Panc1 (cell line): ENCODE data around the gene MT1B. TPM values are rescaled to one million over a fixed set of nuclear protein-coding genes. Genes with fewer than 3 reads are reported as not detected.

Experiments
- ATAC-seq: fragments of 200-7000 bp; cut with Tn5 transposase; 2 replicates; pipeline ENCODE4 v1.9.1; 2020; ENCODE audit warnings: mild to moderate bottlenecking, moderate library complexity
- BruUV-seq: library from RNA; stranded (reverse); fragments of 400-500 nt; replicated peaks from 2 replicates; lab custom pipeline; 2021; lab: Mats Ljungman, UMichigan
- CTCF ChIA-PET: fragments of 300-600 bp; sonication (Branson Sonifier 250); formaldehyde crosslinking; loops from one replicate; lab custom pipeline; 2022; ENCODE audit warnings: antibody characterized with exemption; lab: Charles Lee
- POLR2A ChIA-PET: fragments of 300-600 bp; sonication (Branson Sonifier 250); formaldehyde crosslinking; loops from one replicate; lab custom pipeline; 2022; ENCODE audit warnings: antibody characterized with exemption; lab: Charles Lee
- DNase-seq: peaks from one replicate; pipeline ENCODE4 v3.0.0-alpha.2; 2010; ENCODE audit warnings: low read depth, low spot score
- H3K27ac ChIP-seq: 2 replicates; pipeline ENCODE4 v1.5.1; 2011; ENCODE audit warnings: mild to moderate bottlenecking, low read length, inconsistent platforms
- H3K27me3 ChIP-seq: fragments of 200-500 bp; sonication (Bioruptor generic); 2 replicates; pipeline ENCODE4 v1.6.0; 2014; ENCODE audit warnings: low read length, inconsistent platforms; ENCODE audit not compliant: control insufficient read depth, insufficient read depth
- H3K36me3 ChIP-seq: fragments of 200-500 bp; sonication (Bioruptor generic); 2 replicates; pipeline ENCODE4 v1.5.1; 2014; ENCODE audit warnings: inconsistent platforms, mild to moderate bottlenecking, low read length, moderate library complexity; ENCODE audit not compliant: control insufficient read depth, insufficient read depth
- H3K4me1 ChIP-seq: 2 replicates; pipeline ENCODE4 v1.5.1; 2011; ENCODE audit warnings: inconsistent platforms, mild to moderate bottlenecking, low read length, moderate library complexity; ENCODE audit not compliant: control insufficient read depth, insufficient read depth
- H3K4me3 ChIP-seq, 2 experiments: 2 replicates each; pipeline ENCODE4 v1.5.1; 2011 to 2012; ENCODE audit warnings: low read depth in 2 of 2, low read length in 2 of 2, mild to moderate bottlenecking in 2 of 2, inconsistent platforms in 1 of 2, moderate library complexity in 1 of 2
- H3K9me3 ChIP-seq: fragments of 200-500 bp; sonication (Bioruptor generic); 2 replicates; pipeline ENCODE4 v1.5.1; 2014; ENCODE audit warnings: low read depth, mild to moderate bottlenecking, inconsistent platforms, low read length, moderate library complexity; ENCODE audit not compliant: control insufficient read depth, insufficient read depth
- CTCF ChIP-seq: fragments of 450-650 bp; IDR thresholded peaks from 2 replicates; pipeline ENCODE4 v1.5.1; 2017; ENCODE audit warnings: mild to moderate bottlenecking
- POLR2AphosphoS5 ChIP-seq: IDR thresholded peaks from 2 replicates; pipeline ENCODE4 v1.6.1; 2012; ENCODE audit warnings: mild to moderate bottlenecking, low read depth, low read length, moderate library complexity
- REST ChIP-seq, 2 experiments: IDR thresholded peaks; 2 replicates each; pipeline ENCODE4 v1.6.1; 2011 to 2012; ENCODE audit warnings: low read depth in 2 of 2, control low read depth in 1 of 2, low read length in 1 of 2, mild to moderate bottlenecking in 1 of 2, moderate library complexity in 1 of 2; ENCODE audit not compliant: insufficient read depth in 1 of 2
- SIN3A ChIP-seq: IDR thresholded peaks from 2 replicates; pipeline ENCODE4 v1.6.1; 2012; ENCODE audit warnings: low read depth, mild to moderate bottlenecking, low read length, moderate library complexity, borderline replicate concordance; ENCODE audit not compliant: insufficient read depth
- TCF7L2 ChIP-seq: IDR thresholded peaks from 2 replicates; pipeline ENCODE4 v1.6.1; 2011; ENCODE audit warnings: mild to moderate bottlenecking, low read depth, low read length, inconsistent platforms
- in situ Hi-C: cut with HindIII; loops from 2 replicates; pipeline ENCODE4 v1.10.0; 2016; ENCODE audit warnings: low sequenced_read_pairs, low pct_unique_long_range_greater_than_20kb
- intact Hi-C: fragments of 100-400 bp; cut with micrococcal nuclease; formaldehyde crosslinking; loops from one replicate; pipeline ENCODE4 v1.10.0; 2022; ENCODE audit not compliant: unreplicated experiment
- total RNA-seq: library from RNA; stranded (reverse); gene quantifications from one replicate; pipeline ENCODE4 v1.2.1, GENCODE V29; 2021; ENCODE audit not compliant: unreplicated experiment

Gene MT1B
- total RNA-seq, 1 experiment from 2014 or later, result not detected

- CTCF ChIA-PET, result no interaction called here
- no peaks in the 10 kb centered on the region for H3K4me1 ChIP-seq
- H3K27me3 ChIP-seq, result no peaks in the 10 kb centered on the region
- BruUV-seq, result no TSS peak
- H3K4me3 ChIP-seq, result no peak overlapping the region
- POLR2A ChIA-PET, result no interaction called here
- DNase-seq (no peak), ATAC-seq (no peak)
- TF ChIP-seq POLR2AphosphoS5 (no peak), CTCF (no peak), SIN3A (no peak), TCF7L2 (no peak), REST (IDR thresholded peaks at IDR 0.05; ENCODE audit: insufficient read depth in 1 of 2, low read depth in 2 of 2, low read length in 1 of 2) (no peak)
- in situ Hi-C loops, result no loop called here
- H3K27ac ChIP-seq, result no peak overlapping the region
- H3K9me3 ChIP-seq, result no peaks in the 10 kb centered on the region
- intact Hi-C loops, result no loop called here
- H3K36me3 ChIP-seq, result no peaks in the 10 kb centered on the region
Observed at GRCh38 chr16:56652600-56652999, 914 bp downstream of the MT1B start.

- Histone ChIP-seq H3K27ac (no peak overlapping the region), H3K36me3 (no peaks in the 10 kb centered on the region), H3K4me1 (peaks cover 2% of the 10 kb centered on the region; the same call in 1 of the 2 replicates), H3K9me3 (no peaks in the 10 kb centered on the region), H3K4me3 (no peak overlapping the region), H3K27me3 (no peaks in the 10 kb centered on the region)
- ATAC-seq, result no peak
- ChIA-PET CTCF (interaction anchor here (0.6 kb wide), 2 partner anchors 29 to 215 kb away, joined by 4 read pairs; no protein-coding TSS in a partner anchor), POLR2A (no interaction called here)
- intact Hi-C loops, result no loop called here
- no TSS peak for BruUV-seq
- no peak for DNase-seq
- TF ChIP-seq POLR2AphosphoS5 (no peak), TCF7L2 (no peak), SIN3A (no peak), REST (IDR thresholded peaks at IDR 0.05; ENCODE audit: insufficient read depth in 1 of 2, low read depth in 2 of 2, low read length in 1 of 2) (no peak), CTCF (no peak)
- in situ Hi-C loops, result no loop called here
Observed at GRCh38 chr16:56653218-56653617, 1.5 kb downstream of the MT1B start.
